DMS79 treated with DMSO at 0.1 percent for 48 hours (cell line): Measurements from ENCODE around the gene FLT3.
"Not testable (repeated sequence)": the region's sequence is repeated elsewhere in the genome, so short reads cannot be mapped to it uniquely, and the experiment has no call there.

Experiments
- DNase-seq: peaks from one replicate; lab custom pipeline; 2025; lab: John Stamatoyannopoulos, UW

FLT3 gene

DNA sequence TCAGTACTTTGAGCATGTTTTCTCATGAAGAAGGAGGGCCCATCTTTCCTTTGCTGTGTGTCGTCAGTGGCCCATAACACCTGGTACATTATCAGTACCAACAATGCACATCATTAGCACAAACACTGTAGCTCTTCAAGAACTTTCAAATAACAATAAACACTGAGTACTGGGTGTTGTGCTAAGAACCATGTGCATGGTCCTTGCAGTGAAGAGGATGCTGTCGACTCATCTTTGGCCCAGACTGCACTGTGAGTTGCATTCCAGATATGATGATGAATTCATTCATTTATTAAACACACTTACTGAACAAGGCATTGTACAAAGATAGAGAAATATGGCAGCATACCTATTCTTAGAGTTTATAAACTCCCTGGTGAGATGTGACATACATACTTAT, 55.8 kb downstream of the FLT3 start:
- DNase-seq, result no peak

DNA sequence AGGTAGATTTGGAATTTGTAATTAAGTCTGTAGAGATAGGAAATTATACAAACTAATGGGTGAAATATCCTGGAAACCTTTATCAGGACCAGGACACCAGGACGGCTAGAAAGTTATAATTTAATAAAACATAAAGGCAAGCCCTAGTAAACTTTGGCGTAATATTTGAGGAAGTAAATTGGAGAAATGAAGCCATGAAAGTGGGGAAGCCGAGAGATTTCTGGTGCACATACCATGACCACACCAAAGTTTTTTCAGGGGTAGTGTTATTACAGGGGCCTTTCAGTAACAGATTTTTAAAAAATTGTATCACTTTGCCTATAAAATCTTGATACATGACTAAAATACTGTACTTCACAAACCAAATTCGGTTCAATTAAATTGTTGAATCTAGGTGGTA, 57.2 kb downstream of the FLT3 start:
- DNase-seq, result no peak

DNA sequence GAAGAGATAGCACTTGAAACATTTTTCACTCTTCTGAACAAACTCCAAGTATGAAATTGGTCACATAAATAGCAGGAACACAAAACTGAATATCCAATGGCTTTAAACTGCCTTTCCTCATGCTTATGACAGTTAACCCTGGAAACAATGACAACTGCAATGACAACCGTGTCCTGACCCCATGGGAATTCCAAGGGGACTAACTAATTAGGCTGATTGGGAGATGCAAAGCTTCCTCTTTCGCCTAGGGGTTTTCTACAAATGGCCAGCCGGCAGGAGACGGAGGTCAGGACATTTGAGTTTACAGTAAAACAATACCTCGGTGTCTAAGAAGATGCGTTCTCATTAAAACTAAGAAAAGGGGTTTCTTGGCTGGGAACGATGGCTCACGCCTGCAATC, 58.9 kb downstream of the FLT3 start:
- DNase-seq, result no peak

DNA sequence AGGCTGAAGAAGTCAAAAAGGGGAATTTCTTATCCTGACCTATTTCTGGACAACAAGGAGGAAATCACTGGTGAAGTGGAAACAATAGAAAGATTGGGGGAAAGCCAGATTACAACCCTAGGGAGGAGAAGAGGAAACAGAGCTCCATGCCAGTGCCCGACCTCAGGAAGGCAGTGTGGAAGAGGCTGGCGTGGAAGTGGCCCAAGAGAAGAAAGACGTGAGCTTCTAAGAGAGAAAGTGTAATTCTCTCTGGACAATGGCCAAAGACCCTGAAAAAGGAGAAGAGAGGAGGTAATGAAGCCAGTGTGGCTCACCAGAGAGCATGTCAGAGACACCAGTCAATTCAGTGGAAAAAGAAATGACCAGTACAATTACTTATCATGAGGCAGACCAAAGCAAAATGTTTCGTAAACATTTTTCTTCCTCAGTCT, 59.3 kb downstream of the FLT3 start:
- no peak for DNase-seq

DNA sequence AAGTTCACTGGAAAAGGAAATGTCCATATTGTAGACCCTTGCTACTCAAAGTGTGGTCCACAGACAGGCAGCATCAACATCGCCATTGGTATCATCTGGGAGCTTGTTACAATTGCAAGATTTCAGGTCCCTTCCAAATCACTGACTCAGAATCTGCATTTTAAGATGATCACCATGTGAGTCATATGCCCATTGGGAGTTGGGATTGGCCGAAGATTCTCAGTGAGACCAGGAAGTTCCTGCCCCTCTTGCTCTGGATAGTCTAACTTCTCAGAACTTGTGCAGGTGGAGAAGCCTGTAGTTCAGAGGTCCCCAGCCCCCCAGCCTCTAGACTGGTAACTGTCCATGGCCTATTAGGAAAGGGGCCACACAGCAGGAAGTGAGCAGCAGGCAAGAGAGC, 63.0 kb downstream of the FLT3 start:
- no peak for DNase-seq

DNA sequence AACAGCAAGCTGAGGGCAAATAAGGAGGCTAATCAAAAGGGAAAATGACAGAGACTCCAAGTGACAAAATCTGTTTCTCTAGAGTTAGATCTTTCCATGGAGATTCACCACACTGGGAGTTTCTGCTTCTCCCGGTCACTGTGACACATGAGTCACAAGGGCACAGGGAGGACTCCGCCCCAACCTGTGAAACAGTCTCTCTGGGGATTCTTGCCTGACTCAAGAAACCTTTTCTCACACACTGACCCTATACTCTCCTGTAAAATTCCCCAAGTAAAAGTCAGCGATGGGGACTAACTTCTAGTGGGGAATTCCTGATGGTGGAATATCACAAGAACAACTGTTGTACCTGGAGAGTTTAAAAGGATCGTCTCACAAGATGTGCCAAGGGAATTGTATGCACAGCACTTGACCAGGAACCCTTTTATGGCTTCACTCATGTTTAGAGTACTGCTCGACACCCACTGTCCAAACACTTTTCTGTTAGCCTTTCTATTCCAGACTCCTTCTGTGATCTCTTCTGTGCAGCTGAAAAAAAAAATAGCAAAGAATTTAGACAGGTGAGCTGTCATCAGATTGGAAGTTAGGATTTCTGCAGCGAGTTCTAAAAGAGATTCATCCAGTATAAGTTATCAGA, 65.1 kb downstream of the FLT3 start:
- no peak for DNase-seq

DNA sequence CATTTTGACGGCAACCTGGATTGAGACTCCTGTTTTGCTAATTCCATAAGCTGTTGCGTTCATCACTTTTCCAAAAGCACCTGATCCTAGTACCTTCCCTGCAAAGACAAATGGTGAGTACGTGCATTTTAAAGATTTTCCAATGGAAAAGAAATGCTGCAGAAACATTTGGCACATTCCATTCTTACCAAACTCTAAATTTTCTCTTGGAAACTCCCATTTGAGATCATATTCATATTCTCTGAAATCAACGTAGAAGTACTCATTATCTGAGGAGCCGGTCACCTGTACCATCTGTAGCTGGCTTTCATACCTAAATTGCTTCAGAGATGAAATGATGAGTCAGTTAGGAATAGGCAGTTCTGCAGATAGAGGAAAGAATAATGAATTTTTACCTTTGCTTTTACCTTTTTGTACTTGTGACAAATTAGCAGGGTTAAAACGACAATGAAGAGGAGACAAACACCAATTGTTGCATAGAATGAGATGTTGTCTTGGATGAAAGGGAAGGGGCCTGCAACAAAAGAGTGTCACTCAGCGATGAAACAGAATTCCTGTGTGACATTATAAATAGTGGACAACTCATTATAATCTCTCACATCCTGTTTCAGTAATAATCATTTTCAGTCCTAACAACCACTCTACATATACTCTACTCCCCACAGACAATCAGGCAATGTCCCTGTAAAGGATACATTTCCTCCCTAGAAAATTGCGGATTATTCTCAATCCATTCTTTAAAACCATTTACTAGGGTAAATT, 66.3 kb downstream of the FLT3 start:
- no peak for DNase-seq

DNA sequence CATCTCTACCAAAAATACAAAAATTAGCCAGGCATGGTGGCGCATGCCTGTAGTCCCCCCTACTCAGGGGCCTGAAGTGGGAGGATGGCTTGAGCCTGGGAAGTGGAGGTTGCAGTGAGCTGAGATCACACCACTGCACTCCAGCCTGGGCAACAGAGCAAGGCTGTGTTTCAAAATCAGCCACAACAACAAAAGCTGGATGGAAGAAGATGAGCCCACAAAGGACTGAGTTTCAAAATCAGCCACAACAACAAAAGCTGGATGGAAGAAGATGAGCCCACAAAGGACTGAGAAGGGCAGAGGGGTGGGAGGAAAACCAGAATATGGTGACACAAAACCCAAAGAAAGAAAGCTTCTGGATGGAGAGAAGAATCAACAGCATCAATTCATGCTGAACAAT, 67.9 kb downstream of the FLT3 start:
- DNase-seq, result not testable (repeated sequence)

DNA sequence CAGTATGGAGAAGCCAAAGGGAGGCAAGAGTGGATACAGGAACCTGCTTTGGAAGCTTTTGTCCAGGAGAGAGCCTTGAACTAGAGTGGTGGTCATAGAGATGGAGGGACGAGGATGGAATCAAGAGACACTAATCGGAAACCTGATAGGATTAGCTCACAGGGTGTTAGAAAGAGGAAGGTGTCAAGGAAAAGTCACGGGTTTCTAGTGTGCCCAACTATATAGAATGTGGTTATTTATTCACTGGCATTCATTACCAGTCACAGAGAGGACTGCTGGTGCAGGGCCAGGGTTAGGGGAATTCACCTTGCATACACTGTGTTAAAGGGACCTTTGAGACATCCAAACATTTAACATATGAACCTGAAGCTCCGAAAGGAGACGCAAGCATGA, 68.5 kb downstream of the FLT3 start:
- DNase-seq, result no peak

DNA sequence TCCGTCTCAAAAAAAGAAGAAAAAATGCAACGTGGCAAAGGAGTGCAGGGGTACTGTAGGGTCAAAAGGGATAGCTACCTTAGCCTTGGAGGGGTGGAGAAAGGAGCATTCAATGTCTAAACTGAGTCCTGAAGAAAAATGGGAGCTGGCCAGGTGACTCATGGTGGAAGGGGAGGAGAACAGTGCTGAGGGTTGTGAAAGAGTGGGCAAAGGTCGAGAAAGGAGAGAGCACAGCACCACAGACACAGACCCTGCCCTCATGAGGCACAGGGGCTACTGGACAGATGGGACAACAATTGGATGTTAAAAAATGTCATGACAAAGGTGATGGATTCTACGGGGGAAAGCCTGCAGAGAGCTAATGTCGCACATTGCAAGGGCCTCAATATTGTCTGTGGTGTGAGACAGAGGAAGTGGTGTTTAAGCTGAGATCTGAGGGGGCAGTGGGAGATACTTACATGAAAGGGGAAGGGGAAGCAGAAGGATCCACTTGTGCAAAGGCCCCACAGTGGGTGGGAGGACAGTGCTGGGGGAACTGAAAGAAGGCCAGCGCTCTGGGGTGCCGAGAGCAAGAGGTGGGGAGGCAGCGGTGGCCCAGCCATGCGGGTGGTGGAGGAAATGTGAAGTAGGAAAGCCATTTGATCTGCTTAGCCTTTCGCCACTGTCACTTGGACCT, 69.0 kb downstream of the FLT3 start:
- DNase-seq, result no peak

DNA sequence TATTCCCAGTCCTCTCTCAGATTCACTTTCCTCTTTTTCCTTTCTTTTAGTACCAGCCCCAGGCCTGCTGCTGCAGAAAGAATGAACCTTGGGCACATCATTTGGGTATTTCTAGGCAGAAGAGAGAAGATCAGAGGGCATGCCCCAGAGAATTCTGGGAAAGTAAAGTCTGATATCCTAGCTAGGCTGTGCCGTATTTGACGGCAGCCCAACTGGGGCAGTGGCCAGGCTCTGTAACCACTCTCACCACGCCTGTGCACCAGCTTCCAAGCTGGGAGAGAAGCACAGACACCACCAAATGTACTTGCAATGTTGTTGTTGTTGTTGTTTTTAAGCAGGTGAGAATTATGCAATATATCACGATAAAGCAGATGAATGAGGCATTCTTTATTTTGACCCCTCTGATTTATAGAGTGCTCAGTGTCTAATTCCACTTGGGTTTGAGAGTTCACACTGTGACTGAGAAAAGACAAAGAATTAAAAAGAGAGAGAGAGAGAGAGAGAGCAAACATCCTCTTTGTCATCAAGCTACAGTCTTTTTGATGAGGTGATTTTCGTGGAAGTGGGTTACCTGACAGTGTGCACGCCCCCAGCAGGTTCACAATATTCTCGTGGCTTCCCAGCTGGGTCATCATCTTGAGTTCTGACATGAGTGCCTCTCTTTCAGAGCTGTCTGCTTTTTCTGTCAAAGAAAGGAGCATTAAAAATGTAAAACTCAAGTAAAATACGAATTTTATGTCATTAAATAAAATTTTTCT, 72.6 kb downstream of the FLT3 start:
- no peak for DNase-seq

DNA sequence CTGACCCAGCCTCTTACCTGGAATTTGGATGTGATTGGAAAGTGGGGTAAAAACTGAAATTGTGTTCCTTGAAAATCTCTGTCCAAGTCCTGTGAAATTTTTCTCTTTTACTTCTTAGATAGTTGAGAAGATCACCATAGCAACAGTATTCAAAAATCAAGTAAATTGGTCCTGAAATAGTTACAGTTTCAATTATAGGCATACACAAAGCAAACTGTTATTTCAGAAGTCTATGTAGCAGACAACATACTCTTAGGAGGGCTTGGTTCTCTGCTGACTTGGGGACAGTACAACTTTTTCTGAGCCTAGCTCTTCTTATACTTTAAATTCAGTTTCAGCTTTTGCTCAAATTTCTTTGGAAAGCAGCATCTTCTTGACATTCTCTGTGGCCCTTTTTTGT, 73.3 kb downstream of the FLT3 start:
- DNase-seq, result no peak

DNA sequence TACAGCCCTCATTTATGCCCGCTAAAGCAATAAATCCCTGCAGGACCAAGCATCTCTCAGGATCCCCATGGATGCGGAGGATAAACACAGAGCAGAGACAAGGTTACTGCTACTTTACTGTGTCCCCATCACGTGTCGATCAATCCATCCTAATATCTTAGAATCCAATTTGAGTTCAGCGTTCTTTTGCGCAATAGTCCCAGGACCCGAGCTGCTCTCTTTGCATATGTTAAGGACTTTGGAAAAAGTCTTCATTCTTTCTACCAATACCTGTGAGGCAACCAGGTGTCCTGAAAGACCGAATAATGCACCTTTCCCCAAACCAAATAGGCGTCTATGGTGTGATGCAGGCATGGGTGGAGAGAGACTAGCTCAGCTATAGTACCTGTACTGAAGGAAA, 73.9 kb downstream of the FLT3 start:
- DNase-seq, result no peak

DNA sequence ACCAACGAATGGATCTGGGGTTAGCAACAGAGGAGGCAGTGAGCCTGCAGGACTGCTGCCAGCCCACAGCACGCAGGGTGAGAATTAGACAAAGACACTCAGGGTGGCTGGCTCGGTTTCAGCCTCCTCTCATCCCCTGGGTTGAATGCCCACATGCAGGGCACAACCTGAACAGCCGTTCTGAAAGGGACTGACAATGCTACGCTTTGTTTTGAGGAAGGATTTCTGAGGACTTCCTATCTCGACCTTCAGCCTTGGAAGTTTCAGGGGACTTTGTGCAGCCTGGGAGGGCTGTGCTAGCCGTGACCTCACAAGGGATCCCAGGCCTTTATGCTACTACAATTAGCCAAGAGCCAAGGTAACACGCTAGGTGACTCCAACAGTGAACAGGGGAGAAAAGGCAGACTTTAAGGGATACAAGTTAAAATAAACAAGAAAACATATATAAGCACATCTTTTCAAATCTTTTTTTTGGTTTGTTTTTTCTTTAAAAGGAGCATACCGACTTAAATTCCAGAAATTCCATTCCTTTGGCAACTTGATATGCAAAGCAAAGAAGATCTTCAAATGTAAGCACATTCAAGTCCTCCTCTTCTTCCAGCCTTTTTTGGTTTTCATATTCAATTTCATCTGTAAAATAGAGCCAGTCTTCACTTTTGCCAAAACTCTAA, 77.4 kb downstream of the FLT3 start:
- DNase-seq, result no peak

DNA sequence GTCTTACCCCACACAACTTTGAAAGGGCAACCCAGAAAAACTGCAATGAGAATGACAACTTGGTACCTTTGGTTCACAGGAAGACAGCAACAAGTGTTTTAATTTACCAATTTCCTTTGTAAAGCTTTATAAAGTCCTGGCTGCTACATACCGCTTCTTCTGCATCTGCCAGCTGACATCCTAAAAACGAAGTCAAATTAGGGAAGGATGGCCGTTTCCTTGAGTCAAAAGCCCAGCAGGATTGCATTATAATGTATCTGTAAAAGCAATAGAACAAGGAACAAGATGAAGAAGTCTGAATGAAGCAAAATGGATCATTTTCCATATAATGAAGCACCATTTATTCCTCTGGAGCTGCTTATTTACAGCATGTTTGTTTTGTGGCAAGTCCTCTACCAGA, 86.1 kb downstream of the FLT3 start:
- no peak for DNase-seq

DNA sequence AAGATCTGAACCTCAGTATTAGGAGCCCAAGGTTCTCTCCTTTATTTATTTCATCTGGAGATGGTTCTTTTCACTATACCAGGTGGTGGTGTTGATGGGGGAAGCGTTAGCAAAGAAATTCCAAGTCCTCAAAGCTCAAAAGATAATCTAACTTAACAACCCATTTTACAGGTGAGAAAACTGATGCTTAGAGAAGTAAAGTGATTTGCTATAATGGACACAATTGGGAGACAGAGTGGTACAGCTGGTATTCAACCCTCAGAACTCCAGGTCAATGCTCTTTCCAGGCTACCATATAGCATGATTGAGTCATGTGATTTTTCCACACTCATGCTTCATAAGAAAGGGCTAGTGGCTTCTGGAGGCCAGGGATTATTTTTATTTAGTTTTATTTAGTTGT, 86.9 kb downstream of the FLT3 start:
- no peak for DNase-seq

DNA sequence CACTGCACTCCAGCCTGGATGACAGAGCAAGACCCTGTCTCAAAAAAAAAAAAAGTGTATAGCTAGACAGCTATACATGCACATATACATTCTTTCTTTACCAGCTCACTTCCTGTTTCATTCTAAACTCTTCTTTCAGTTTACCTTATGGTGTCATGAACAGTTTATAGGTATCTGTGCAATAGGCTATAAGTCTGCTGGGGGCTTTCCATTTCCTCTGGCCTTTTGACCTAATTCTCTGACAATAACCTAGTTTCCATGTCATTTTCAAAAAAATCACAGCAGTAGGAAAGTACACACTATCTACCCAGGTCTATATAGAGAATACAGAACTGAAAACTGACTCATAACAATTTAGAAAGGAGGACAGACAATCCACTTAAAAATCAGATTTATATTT, 87.5 kb downstream of the FLT3 start:
- DNase-seq, result no peak

DNA sequence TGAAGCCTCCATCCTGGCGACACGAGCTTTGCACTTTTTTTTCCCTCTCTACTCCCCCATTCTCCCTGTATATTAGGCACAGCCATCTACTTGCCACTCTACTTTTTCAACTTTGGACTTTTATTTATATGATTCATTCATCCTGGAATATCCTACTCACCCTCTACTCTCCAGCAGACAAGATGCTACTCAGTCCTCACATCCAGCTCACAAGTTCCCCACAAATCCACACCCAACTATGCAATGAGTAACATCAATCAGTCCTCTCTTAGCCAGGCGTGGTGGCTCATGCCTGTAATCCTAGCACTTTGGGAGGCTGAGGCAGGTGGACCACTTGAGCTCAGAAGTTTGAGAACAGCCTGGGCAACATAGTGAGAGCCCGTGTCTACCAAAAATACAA, 88.0 kb downstream of the FLT3 start:
- no peak for DNase-seq

DNA sequence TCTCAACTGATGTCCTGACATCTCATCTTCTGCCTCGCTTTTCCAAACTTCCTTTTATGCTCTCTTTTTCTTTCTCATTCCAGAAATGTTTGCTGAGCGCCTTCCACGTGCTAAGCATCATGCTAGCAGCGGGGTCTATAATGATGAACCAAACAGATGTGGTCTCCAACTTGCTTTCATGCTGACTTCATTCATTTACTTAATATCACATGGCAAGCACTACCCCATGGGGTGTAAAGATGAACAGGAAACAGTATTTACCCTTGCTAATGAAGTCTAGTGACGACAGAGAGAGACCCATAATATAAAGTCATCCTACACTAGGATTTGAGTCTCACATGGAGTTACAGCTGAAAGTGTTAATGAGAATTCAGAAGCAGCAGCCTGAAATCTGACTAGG, 90.3 kb downstream of the FLT3 start:
- no peak for DNase-seq

DNA sequence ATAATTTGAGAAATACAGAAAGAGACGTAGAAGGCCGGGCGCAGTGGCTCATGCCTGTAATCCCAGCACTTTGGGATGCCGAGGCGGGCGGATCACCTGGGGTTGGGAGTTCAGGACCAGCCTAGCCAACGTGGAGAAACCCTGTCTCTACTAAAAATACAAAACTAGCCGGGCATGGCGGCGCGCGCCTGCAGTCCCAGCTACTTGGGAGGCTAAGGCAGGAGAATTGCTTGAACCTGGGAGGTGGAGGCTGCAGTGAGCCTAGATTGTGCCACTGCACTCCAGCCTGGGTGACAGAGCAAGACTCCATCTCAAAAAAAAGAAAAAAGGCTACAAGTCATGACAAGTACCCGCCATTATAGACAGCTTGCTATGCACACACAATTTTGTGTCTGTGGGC, 95.4 kb downstream of the FLT3 start:
- not testable (repeated sequence) for DNase-seq

DNA sequence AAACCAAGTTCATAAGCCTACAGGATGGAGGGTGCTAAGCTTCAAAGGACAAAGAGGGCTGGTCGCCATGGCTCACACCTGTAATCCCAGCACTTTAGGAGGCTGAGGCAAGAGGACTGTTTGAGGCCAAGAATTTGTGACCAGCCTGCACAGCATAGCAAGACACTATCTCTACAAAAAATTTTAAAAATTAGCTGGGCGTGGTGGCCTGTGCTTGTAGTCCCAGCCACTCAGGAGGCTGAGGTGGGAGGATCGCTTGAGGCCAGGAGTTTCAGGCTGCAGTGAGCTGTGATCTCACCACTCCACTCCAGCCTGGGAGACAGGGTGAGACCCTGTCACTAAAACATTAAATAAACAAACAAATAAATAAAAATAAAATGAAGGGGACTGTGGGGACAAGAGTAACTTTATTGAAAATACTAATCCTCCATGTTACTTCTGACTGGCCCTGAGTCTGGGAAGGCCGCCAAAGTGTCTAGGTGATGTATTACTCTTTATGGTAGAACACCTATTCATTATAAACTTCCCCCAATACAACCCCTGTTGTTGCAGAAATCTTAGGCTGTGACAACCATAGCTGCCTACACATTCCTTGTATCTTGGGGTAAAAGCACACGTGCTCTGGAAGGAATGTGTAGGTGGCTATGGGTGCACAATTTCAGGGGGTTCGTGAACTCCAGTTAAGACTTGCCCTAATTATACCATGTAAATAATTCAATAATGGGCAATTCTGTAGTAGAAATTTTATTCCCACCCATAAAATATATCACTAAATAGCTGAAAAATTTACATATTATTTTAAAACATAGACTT, 97.3 kb downstream of the FLT3 start:
- DNase-seq, result no peak
